ENCODE data around the gene IQSEC1.

DNA sequence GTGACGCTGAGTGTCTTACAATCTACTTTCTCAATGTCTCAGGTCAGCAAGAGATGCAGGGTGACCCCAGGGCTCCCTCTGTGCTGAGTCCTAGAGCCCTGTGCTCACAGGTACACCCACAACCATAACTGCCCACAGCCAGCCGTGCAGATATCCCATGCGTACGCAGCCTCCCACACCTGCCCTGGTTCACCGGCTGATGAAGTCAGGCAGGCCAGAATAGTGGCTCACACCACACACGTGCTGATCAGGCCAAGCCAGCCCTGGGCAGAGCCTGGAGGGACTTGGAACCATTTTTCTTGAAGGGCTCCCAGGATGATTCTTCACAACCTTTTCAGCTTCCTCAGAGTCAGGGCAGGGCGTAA is 168.3 kb downstream of the IQSEC1 start:
- TF ChIP-seq CTCF (IDR thresholded peaks at IDR 0.05) (no peak), POLR2A (IDR thresholded peaks at IDR 0.05) (no peak)

All from lower leg skin (tissue), 3 donors.